ENCODE results near the gene THSD7A.

THSD7A gene

DNA sequence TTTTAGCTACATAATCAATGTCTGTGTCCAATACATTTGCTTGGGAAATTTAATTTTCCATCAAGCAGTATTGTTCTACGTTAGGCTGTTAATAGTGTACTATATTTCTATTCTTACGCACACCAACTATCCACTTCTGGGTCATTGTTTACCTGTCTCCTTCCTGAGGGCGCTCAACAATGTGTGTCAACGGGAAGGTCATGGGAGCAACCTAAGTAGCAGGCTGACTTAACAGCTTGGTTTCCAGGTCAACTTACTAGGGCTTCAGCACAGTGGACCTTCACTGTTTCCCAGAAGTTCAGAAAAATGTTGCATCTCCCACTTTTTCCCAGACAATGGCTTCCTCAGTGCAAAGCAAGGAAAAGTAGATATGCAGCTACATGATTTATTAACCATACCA is 13.7 kb downstream of the THSD7A start:
- Histone ChIP-seq H3K4me3 (ENCODE audit: low read length) (no peak overlapping the region), H3K27ac (ENCODE audit: low read length) (no peak overlapping the region), H3K27me3 (replicated peaks; ENCODE audit: insufficient read depth, low read length) (no peaks in the 10 kb centered on the region), H3K4me1 (ENCODE audit: low read length) (no peaks in the 10 kb centered on the region), H3K79me2 (ENCODE audit: low read length) (no peaks in the 10 kb centered on the region), H3K4me2 (ENCODE audit: low read depth, low read length) (no peak overlapping the region), H3K36me3 (replicated peaks; ENCODE audit: insufficient read depth, low read length) (no peaks in the 10 kb centered on the region), H3K9ac (ENCODE audit: low read length) (no peak overlapping the region), H4K20me1 (ENCODE audit: insufficient read depth, low read length) (no peaks in the 10 kb centered on the region), H2AFZ (ENCODE audit: low read length) (no peak overlapping the region), H3K9me2 (replicated peaks; ENCODE audit: insufficient read depth, low read length) (no peaks in the 10 kb centered on the region), H3F3A (ENCODE audit: insufficient read depth, low read length) (no peaks in the 10 kb centered on the region), H3K9me3 (replicated peaks; ENCODE audit: insufficient read depth, low read length) (no peaks in the 10 kb centered on the region)
- TF ChIP-seq EZH2phosphoT487 (IDR thresholded peaks at IDR 0.05; ENCODE audit: low read length) (no peak), EZH2 (optimal IDR thresholded peaks at IDR 0.05; ENCODE audit: low read depth, low read length) (no peak)
- TF ChIP-seq, protein P1, sequence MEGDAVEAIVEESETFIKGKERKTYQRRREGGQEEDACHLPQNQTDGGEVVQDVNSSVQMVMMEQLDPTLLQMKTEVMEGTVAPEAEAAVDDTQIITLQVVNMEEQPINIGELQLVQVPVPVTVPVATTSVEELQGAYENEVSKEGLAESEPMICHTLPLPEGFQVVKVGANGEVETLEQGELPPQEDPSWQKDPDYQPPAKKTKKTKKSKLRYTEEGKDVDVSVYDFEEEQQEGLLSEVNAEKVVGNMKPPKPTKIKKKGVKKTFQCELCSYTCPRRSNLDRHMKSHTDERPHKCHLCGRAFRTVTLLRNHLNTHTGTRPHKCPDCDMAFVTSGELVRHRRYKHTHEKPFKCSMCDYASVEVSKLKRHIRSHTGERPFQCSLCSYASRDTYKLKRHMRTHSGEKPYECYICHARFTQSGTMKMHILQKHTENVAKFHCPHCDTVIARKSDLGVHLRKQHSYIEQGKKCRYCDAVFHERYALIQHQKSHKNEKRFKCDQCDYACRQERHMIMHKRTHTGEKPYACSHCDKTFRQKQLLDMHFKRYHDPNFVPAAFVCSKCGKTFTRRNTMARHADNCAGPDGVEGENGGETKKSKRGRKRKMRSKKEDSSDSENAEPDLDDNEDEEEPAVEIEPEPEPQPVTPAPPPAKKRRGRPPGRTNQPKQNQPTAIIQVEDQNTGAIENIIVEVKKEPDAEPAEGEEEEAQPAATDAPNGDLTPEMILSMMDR (IDR thresholded peaks at IDR 0.05; ENCODE audit: low read length), result no peak
- DNase-seq, result no peak

DNA sequence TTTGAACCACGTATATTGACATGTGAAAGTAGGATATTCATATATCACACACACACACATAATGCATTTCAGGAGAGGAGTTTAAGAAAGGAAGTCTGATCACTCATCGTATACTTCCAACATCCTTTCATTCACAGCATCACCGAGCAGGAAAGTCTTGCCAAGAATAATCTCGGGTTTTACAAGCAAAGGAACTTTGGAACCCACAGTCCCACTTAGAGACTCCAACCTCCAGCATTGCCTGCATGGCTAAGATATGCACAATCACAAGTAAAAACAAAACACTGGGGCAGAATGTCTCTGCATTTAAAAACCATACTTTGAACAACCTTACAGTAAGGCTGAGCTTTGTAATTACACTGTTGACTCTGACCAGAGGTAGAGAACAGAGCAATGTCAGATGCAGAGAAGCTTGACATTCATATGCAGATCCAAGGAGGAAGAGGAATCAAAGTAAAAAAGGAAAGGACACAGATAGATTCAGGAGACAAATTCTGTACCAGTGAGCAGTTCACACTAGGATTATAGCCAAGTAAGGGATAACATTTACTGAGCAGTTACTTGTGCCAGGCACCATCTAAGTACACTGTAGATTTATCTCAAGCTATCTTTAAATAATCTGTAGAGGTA is 14.8 kb downstream of the THSD7A start:
- Histone ChIP-seq H3K9me3 (replicated peaks; ENCODE audit: insufficient read depth, low read length) (no peaks in the 10 kb centered on the region), H3K27ac (ENCODE audit: low read length) (no peak overlapping the region), H3K4me2 (ENCODE audit: low read depth, low read length) (no peak overlapping the region), H4K20me1 (ENCODE audit: insufficient read depth, low read length) (no peaks in the 10 kb centered on the region), H3K27me3 (replicated peaks; ENCODE audit: insufficient read depth, low read length) (no peaks in the 10 kb centered on the region), H3F3A (ENCODE audit: insufficient read depth, low read length) (no peaks in the 10 kb centered on the region), H3K9me2 (replicated peaks; ENCODE audit: insufficient read depth, low read length) (no peaks in the 10 kb centered on the region), H3K79me2 (ENCODE audit: low read length) (no peaks in the 10 kb centered on the region), H3K9ac (ENCODE audit: low read length) (no peak overlapping the region), H3K4me3 (ENCODE audit: low read length) (no peak overlapping the region), H3K4me1 (ENCODE audit: low read length) (no peaks in the 10 kb centered on the region), H2AFZ (ENCODE audit: low read length) (no peak overlapping the region), H3K36me3 (replicated peaks; ENCODE audit: insufficient read depth, low read length) (no peaks in the 10 kb centered on the region)
- TF ChIP-seq EZH2 (optimal IDR thresholded peaks at IDR 0.05; ENCODE audit: low read depth, low read length) (no peak), EZH2phosphoT487 (IDR thresholded peaks at IDR 0.05; ENCODE audit: low read length) (no peak)
- TF ChIP-seq, protein P1 (IDR thresholded peaks at IDR 0.05; ENCODE audit: low read length), result no peak
- no peak for DNase-seq

DNA sequence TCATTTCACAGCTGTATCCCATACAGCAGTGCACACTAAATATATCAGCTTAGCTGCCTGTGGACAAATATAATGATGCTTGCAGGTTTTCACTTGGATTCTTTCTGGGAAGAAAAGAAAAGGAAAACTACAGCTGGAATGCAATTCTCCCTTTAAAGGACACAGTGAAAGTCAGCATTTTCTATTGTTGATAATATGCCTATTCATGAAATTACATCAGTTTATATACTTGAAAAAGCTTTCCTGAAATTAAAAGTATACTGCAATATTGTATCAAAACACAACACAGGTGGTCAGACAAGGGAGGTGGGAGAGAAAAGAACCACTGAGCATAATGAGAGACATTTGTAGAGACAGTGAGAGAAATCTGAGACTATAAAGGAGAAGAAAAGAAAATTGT is 20.3 kb downstream of the THSD7A start:
- Histone ChIP-seq H3K4me3 (ENCODE audit: low read length) (no peak overlapping the region), H3K9ac (ENCODE audit: low read length) (no peak overlapping the region), H3F3A (ENCODE audit: insufficient read depth, low read length) (no peaks in the 10 kb centered on the region), H3K79me2 (ENCODE audit: low read length) (no peaks in the 10 kb centered on the region), H4K20me1 (ENCODE audit: insufficient read depth, low read length) (no peaks in the 10 kb centered on the region), H3K9me3 (replicated peaks; ENCODE audit: insufficient read depth, low read length) (no peaks in the 10 kb centered on the region), H3K4me2 (ENCODE audit: low read depth, low read length) (no peak overlapping the region), H3K27ac (ENCODE audit: low read length) (no peak overlapping the region), H2AFZ (ENCODE audit: low read length) (no peak overlapping the region), H3K27me3 (replicated peaks; ENCODE audit: insufficient read depth, low read length) (no peaks in the 10 kb centered on the region), H3K4me1 (ENCODE audit: low read length) (no peaks in the 10 kb centered on the region), H3K36me3 (replicated peaks; ENCODE audit: insufficient read depth, low read length) (no peaks in the 10 kb centered on the region), H3K9me2 (replicated peaks; ENCODE audit: insufficient read depth, low read length) (no peaks in the 10 kb centered on the region)
- no peak for DNase-seq
- TF ChIP-seq EZH2phosphoT487 (IDR thresholded peaks at IDR 0.05; ENCODE audit: low read length) (no peak), EZH2 (optimal IDR thresholded peaks at IDR 0.05; ENCODE audit: low read depth, low read length) (no peak)
- TF ChIP-seq, protein P1 (IDR thresholded peaks at IDR 0.05; ENCODE audit: low read length), result no peak
